22Rv1 (cell line): Measurements from ENCODE around the gene TGM5.

Experiments used
- ZFX ChIP-seq: fragments of 450-650 bp; IDR thresholded peaks from 2 replicates; pipeline ENCODE4 v1.6.1; 2017; ENCODE audit warnings: antibody characterized with exemption, borderline replicate concordance
- TF ChIP-seq, protein P1 (sequence below): fragments of 450-650 bp; IDR thresholded peaks from 2 replicates; pipeline ENCODE4 v1.5.1; 2017; ENCODE audit warnings: mild to moderate bottlenecking

DNA sequence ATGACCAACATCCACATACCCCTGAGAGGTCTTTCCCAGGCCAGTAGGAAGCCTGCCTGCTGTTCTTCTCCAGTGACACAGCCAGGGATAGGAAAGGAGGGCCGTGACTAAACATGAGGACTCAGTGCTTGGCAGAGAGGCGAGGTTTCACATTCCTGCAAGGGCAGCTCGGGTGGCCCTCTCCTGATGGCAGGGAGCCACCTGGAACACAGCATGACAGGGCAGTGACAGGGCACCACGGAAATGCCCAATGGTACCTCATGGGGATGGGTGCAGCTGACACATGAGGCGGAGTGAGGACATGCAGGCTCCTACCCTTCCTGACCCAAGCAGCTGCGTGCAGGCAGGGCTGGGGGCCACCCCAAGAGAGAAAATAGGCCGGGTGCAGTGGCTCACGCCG, 7.4 kb upstream of the TGM5 start:
- TF ChIP-seq, protein P1, sequence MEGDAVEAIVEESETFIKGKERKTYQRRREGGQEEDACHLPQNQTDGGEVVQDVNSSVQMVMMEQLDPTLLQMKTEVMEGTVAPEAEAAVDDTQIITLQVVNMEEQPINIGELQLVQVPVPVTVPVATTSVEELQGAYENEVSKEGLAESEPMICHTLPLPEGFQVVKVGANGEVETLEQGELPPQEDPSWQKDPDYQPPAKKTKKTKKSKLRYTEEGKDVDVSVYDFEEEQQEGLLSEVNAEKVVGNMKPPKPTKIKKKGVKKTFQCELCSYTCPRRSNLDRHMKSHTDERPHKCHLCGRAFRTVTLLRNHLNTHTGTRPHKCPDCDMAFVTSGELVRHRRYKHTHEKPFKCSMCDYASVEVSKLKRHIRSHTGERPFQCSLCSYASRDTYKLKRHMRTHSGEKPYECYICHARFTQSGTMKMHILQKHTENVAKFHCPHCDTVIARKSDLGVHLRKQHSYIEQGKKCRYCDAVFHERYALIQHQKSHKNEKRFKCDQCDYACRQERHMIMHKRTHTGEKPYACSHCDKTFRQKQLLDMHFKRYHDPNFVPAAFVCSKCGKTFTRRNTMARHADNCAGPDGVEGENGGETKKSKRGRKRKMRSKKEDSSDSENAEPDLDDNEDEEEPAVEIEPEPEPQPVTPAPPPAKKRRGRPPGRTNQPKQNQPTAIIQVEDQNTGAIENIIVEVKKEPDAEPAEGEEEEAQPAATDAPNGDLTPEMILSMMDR = no peak
- no peak for TF ChIP-seq ZFX
